Lung (tissue), 12 donors: ENCODE data around the gene HS6ST3. TPM values are rescaled to one million over a fixed set of nuclear protein-coding genes. Genes with fewer than 3 reads are reported as not detected.

Source experiments
- ATAC-seq: fragments of 200-7000 bp; cut with Tn5 transposase; one replicate; pipeline ENCODE4 v1.9.1; 2020; ENCODE audit warnings: moderate number of reproducible peaks; ENCODE audit not compliant: insufficient read depth, low FRiP score
- DNase-seq, 3 donors: peaks; one replicate each; pipeline ENCODE4 v3.0.0-alpha.2; 2013 to 2017
- H3K27ac ChIP-seq, 2 donors: one replicate each; pipeline ENCODE4 v1.5.1; 2013; ENCODE audit warnings: mild to moderate bottlenecking in 2 of 2, moderate library complexity in 2 of 2, control low read depth in 1 of 2, inconsistent platforms in 1 of 2, low read depth in 1 of 2, low read length in 1 of 2
- H3K27me3 ChIP-seq, 3 donors: one replicate each; pipeline ENCODE4 v1.5.1; 2013; ENCODE audit warnings: low read length in 2 of 3; ENCODE audit not compliant: control insufficient read depth in 3 of 3, insufficient read depth in 3 of 3
- H3K36me3 ChIP-seq, 4 donors: one replicate each; pipeline ENCODE4 v1.5.1; 2013; ENCODE audit warnings: low read length in 4 of 4, mild to moderate bottlenecking in 1 of 4, moderate library complexity in 1 of 4; ENCODE audit not compliant: control insufficient read depth in 4 of 4, insufficient read depth in 4 of 4
- H3K4me1 ChIP-seq, 5 donors: one replicate each; pipeline ENCODE4 v1.5.1; 2013; ENCODE audit warnings: low read length in 5 of 5, mild to moderate bottlenecking in 2 of 5, moderate library complexity in 1 of 5; ENCODE audit not compliant: control insufficient read depth in 5 of 5, insufficient read depth in 5 of 5
- H3K4me3 ChIP-seq: one replicate; pipeline ENCODE4 v1.5.1; 2013; ENCODE audit warnings: mild to moderate bottlenecking, control low read depth, moderate library complexity
- H3K9ac ChIP-seq, 2 donors: one replicate each; pipeline ENCODE4 v1.5.1; 2013; ENCODE audit warnings: low read length in 2 of 2, control low read depth in 1 of 2; ENCODE audit not compliant: insufficient read depth in 1 of 2
- H3K9me3 ChIP-seq, 4 donors: one replicate each; pipeline ENCODE4 v1.5.1; 2013; ENCODE audit warnings: low read length in 3 of 4, mild to moderate bottlenecking in 1 of 4, moderate library complexity in 1 of 4; ENCODE audit not compliant: control insufficient read depth in 4 of 4, insufficient read depth in 3 of 4
- CTCF ChIP-seq: IDR thresholded peaks from 2 replicates; pipeline ENCODE4 v1.5.1; 2012; ENCODE audit warnings: mild to moderate bottlenecking; ENCODE audit errors: control extremely low read depth, extremely low read depth
- WGBS, 2 donors: extraction: QIAGEN DNeasy Blood & Tissue Kit; methylation state at CpG; one replicate each; pipeline ENCODE4 v1.1.7; 2013; 5-methylcytosine and 5-hydroxymethylcytosine counted together
- polyA plus RNA-seq, 2 donors: library from polyadenylated mRNA; stranded (reverse); fragments of 200-250 nt; gene quantifications; one replicate each; pipeline ENCODE4 v1.2.1, GENCODE V29; 2013
- total RNA-seq, 2 donors: library from RNA; depleted of rRNA in 1 of 2; stranded (reverse); fragments of >200 nt in 1 of 2; gene quantifications; one replicate each; pipeline ENCODE4 v1.2.1, GENCODE V29; 2014 to 2021
- donor health status: control.
- donor health status: control.
- donor health status: Bipolar disorder and iron deficiency.
- donor health status: healthy.
- donor health status: DM: yes; HTN: yes; CAD: no.

HS6ST3 gene
- total and polyA plus RNA-seq, 4 donors = 0.01 to 0.17 (median 0.04) TPM

GRCh38 chr13:96575423-96576320 is 485.8 kb downstream of the HS6ST3 start:
- no peaks in the 10 kb centered on the region for H3K36me3 ChIP-seq
- DNase-seq = peak in 2 of 3 donors; percentile 1 to 11
- no peak overlapping the region for H3K27ac ChIP-seq
- H3K4me1 ChIP-seq = no peaks in the 10 kb centered on the region
- 79 to 84% methylated on average over 14 of the region's 14 CpGs for WGBS, 2 donors
- H3K4me3 ChIP-seq = no peak overlapping the region
- no peak overlapping the region for H3K9ac ChIP-seq
- no peak for ATAC-seq
- no peak for TF ChIP-seq CTCF
- H3K9me3 ChIP-seq = peaks cover 0 to 5% (median 0%) of the 10 kb centered on the region in 4 donors
- H3K27me3 ChIP-seq = no peaks in the 10 kb centered on the region

GRCh38 chr13:96581741-96582140 is 491.8 kb downstream of the HS6ST3 start:
- DNase-seq = no peak
- Histone ChIP-seq H3K4me1 (no peaks in the 10 kb centered on the region), H3K27ac (no peak overlapping the region), H3K27me3 (no peaks in the 10 kb centered on the region), H3K36me3 (no peaks in the 10 kb centered on the region), H3K9ac (no peak overlapping the region), H3K4me3 (no peak overlapping the region), H3K9me3 (peaks cover 0 to 2% (median 0%) of the 10 kb centered on the region in 4 donors)
- no peak for ATAC-seq
- TF ChIP-seq CTCF = no peak

- DNase-seq = no peak
- Histone ChIP-seq H3K4me1 (no peaks in the 10 kb centered on the region), H3K4me3 (no peak overlapping the region), H3K9ac (no peak overlapping the region), H3K9me3 (no peaks in the 10 kb centered on the region), H3K27ac (no peak overlapping the region), H3K36me3 (no peaks in the 10 kb centered on the region), H3K27me3 (no peaks in the 10 kb centered on the region)
- no peak for TF ChIP-seq CTCF
- 90 to 93% methylated on average over 1 of the region's 1 CpG for WGBS, 2 donors
- no peak for ATAC-seq
Observed at GRCh38 chr13:96615252-96615651, 525.3 kb downstream of the HS6ST3 start.
